Osteocyte (in vitro differentiated cells): ENCODE data around the gene TBC1D3B. TPM values are rescaled to one million over a fixed set of nuclear protein-coding genes. Genes with fewer than 3 reads are reported as not detected.
A peak's percentile ranks its signal among the peaks of the same experiment; 100 is the strongest.
"Not testable (repeated sequence)": the region's sequence is repeated elsewhere in the genome, so short reads cannot be mapped to it uniquely, and the experiment has no call there.

Experiments
- DNase-seq: peaks from one replicate; pipeline ENCODE4 v3.0.0; 2021; ENCODE audit warnings: mixed read lengths; ENCODE audit not compliant: unreplicated experiment; ENCODE audit errors: extremely low spot score
- H3K27ac Mint-ChIP-seq: one replicate; pipeline ENCODE4 v1.8.0; 2021; ENCODE audit warnings: mild to moderate bottlenecking, mixed read lengths; ENCODE audit not compliant: unreplicated experiment
- H3K27me3 Mint-ChIP-seq: one replicate; pipeline ENCODE4 v1.8.0; 2021; ENCODE audit warnings: mixed read lengths; ENCODE audit not compliant: unreplicated experiment
- H3K36me3 Mint-ChIP-seq: one replicate; pipeline ENCODE4 v1.8.0; 2021; ENCODE audit warnings: mixed read lengths; ENCODE audit not compliant: unreplicated experiment
- H3K4me1 Mint-ChIP-seq: one replicate; pipeline ENCODE4 v1.8.0; 2021; ENCODE audit warnings: mixed read lengths; ENCODE audit not compliant: unreplicated experiment
- H3K4me3 Mint-ChIP-seq: one replicate; pipeline ENCODE4 v1.8.0; 2021; ENCODE audit warnings: mild to moderate bottlenecking, moderate library complexity, mixed read lengths; ENCODE audit not compliant: unreplicated experiment
- H3K9me3 Mint-ChIP-seq: one replicate; pipeline ENCODE4 v1.8.0; 2021; ENCODE audit warnings: mixed read lengths; ENCODE audit not compliant: unreplicated experiment
- CTCF ChIP-seq: fragments of 200-600 bp; sonication (generic); IDR thresholded peaks from 2 replicates; pipeline ENCODE4 v1.5.0; 2021; ENCODE audit warnings: antibody characterized with exemption, mild to moderate bottlenecking, moderate library complexity
- total RNA-seq: library from RNA; stranded (reverse); gene quantifications from 2 replicates; pipeline ENCODE4 v1.2.1, GENCODE V29; 2021

TBC1D3B gene
- total RNA-seq, 1 donor from 2014 or later = 12.6 TPM

DNA sequence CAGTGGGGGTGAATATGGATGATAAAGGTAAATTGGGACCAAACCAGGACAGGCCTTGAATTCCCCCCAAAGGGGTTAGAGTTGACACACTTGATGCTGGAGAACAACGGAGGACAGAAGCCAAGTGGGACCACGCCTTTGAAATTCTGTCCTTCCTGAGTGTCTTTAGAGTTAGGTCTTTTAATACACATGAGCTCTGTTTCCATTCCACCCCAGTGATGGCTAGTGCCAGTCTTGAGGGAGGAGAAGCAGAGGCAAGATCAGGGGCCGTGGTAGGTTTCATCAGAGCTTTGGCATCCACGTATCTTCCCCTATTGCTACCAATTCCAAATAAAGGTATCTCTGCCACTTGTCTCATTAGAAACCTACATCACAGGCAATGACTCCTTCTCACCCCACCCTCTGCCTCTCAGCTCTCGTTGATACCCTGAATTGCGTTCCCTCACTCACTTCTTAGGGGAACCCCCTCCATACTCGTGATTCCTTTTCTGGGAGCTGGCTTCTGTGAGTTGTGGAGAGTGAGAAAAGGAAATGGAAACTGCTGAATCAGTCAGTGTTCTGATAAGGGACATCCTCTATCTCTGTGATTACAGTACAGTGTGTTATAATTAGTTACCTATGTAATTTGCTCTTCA is 22.5 kb upstream of the TBC1D3B start:
- H3K9me3 Mint-ChIP-seq = no peaks in the 10 kb centered on the region

GRCh38 chr17:36197387-36197703 is 20.9 kb upstream of the TBC1D3B start:
- TF ChIP-seq CTCF = no peak
- DNase-seq = no peak
- no peak overlapping the region for H3K4me3 Mint-ChIP-seq
- peaks cover 56% of the 10 kb centered on the region for H3K27me3 Mint-ChIP-seq
- H3K36me3 Mint-ChIP-seq = no peaks in the 10 kb centered on the region
- no peak overlapping the region for H3K27ac Mint-ChIP-seq
- H3K9me3 Mint-ChIP-seq = no peaks in the 10 kb centered on the region
- peaks cover 5% of the 10 kb centered on the region for H3K4me1 Mint-ChIP-seq

More for the DNA sequence above, 22.5 kb upstream of the TBC1D3B start:
- TF ChIP-seq CTCF = no peak
- Mint-ChIP-seq H3K36me3 (no peaks in the 10 kb centered on the region), H3K4me3 (no peak overlapping the region), H3K4me1 (no peaks in the 10 kb centered on the region), H3K27me3 (peaks cover 48% of the 10 kb centered on the region), H3K27ac (no peak overlapping the region)
- DNase-seq = peak; percentile 78

GRCh38 chr17:36196131-36196486 is 19.7 kb upstream of the TBC1D3B start:
- Mint-ChIP-seq H3K4me1 (peaks cover 9% of the 10 kb centered on the region), H3K36me3 (no peaks in the 10 kb centered on the region), H3K4me3 (no peak overlapping the region), H3K27me3 (peaks cover 56% of the 10 kb centered on the region), H3K27ac (no peak overlapping the region), H3K9me3 (no peaks in the 10 kb centered on the region)
- peak; percentile 77 for DNase-seq
- no peak for TF ChIP-seq CTCF

DNA sequence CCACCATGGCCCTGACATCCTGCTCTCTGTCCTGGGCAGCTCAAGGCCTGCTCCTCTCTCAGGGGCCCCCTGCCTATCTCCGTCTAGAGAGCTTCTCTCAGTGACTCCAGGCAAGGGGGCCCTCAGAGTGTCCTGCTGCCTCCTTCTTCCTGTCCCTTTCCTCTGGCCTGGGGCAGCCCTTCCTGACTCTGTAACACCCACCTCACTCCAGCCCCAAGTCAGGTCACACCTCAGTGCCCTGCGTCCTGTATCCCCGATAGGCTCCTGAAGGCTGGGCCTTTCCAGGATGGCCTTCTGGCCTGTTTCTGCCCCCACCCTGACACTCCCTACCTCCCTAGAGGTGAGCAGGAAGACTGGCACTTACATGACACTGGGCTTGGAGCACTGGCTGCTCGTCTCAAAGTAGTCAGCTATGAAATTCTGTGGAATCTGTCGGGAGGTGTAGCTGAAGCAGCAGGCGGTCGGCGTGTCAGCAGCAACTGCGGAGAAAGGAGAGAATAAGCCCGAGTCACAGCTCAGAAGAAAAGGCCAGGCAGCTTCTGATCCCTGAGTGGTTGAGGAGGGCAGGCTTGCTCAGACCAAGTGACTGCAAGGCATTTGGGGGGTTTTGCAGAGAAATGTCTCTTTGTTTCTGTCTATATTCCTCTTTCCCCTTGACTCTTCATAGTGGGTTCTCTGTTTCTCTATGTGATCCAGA is 19.1 kb upstream of the TBC1D3B start:
- TF ChIP-seq CTCF = no peak
- peak; percentile 87 for DNase-seq
- H3K4me3 Mint-ChIP-seq = no peak overlapping the region
- H3K9me3 Mint-ChIP-seq = no peaks in the 10 kb centered on the region
- H3K36me3 Mint-ChIP-seq = no peaks in the 10 kb centered on the region
- H3K27ac Mint-ChIP-seq = no peak overlapping the region
- H3K4me1 Mint-ChIP-seq = peaks cover 9% of the 10 kb centered on the region
- peaks cover 56% of the 10 kb centered on the region for H3K27me3 Mint-ChIP-seq

DNA sequence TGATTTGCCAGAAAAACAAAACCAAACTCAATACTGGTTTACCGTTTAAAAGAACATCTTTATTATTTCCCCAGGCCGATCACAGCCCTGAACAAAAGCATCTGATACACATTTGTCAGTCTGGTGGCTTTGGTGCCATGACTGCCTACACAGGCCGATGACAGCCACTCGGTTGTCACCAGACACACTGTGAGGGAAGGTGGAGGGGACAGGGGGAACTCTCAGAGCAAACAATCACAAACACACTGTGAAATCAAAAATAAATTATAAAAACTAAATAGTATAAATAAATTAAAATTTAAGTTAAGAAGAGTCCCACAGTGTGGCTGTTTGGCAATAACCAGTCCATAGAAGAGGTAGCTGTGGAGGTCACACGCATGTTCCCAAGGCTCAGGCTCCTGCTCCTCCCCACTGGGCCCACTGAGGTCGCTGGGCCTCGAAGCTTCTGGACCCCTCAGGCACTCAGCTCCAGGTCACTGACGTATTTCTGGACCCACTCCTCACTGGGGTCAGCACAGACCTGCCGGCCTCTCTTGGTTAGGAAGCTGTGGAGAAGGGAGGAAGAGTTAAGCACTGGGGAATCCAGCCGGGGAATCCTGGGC is 18.5 kb upstream of the TBC1D3B start:
- H3K27me3 Mint-ChIP-seq = peaks cover 58% of the 10 kb centered on the region
- not testable (repeated sequence) for H3K4me3 Mint-ChIP-seq, H3K4me1 Mint-ChIP-seq, H3K9me3 Mint-ChIP-seq, H3K27ac Mint-ChIP-seq, H3K36me3 Mint-ChIP-seq
- peak; percentile 80 for DNase-seq

DNA sequence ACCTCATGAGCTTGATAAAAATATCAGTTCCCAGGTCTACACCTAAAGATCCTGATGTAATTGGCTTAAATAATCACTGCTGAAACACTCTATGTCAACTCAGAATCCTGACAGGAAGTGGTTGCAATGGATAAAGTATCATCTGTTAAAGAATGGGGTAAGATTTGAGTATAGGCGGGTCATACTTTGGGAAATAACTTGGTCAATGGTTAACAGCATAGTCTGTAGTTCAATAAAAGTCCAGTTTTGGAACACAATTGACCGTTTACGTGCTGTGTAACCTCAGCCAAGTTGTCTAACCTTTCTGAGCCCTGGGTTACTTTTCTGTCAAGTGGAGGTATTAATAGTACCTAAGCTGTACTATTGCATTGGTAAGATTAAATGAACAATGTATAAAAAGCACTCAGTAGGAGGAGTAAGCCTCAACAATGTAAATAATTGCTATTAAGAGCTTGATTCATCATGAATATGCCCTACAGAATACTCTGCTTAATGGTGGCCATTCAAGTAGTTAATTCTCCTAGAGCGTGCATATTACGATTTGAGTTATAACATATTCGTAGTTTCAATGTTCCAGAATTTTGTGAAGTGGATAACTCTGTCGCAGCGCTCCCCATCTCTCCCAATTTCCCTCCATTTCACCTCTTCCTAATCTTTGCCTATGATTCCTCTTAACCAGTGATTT is 17.9 kb upstream of the TBC1D3B start:
- not testable (repeated sequence) for H3K27ac Mint-ChIP-seq, H3K9me3 Mint-ChIP-seq, H3K4me1 Mint-ChIP-seq, H3K36me3 Mint-ChIP-seq, H3K4me3 Mint-ChIP-seq, DNase-seq
- H3K27me3 Mint-ChIP-seq = peaks cover 58% of the 10 kb centered on the region
